Mesenteric fat pad (tissue), 1 donor: ENCODE data around the gene PCP4. TPM values are rescaled to one million over a fixed set of nuclear protein-coding genes. Genes with fewer than 3 reads are reported as not detected.

Source experiments
- DNase-seq: peaks from one replicate; pipeline ENCODE4 v3.0.0-alpha.2; 2020; ENCODE audit warnings: low spot score
- total RNA-seq: library from RNA; stranded (reverse); fragmentation: NEBNext Ultra II Directional; extraction: Animal tissue kit (Norgen Biotek cat#: 25700); gene quantifications from one replicate; pipeline ENCODE4 v1.2.1, GENCODE V29; 2021
- donor health status: DM: yes; HTN: yes; CAD: no.

Gene PCP4
- total RNA-seq, 1 donor from 2014 or later, result not detected

- DNase-seq, result no peak
Observed at GRCh38 chr21:39918558-39918957, 51.3 kb downstream of the PCP4 start.

GRCh38 chr21:39923476-39923875, 56.2 kb downstream of the PCP4 start:
- DNase-seq, result no peak

GRCh38 chr21:39924577-39925308, 57.5 kb downstream of the PCP4 start:
- no peak for DNase-seq

- DNase-seq, result no peak
Observed at GRCh38 chr21:39927304-39927886, 60.2 kb downstream of the PCP4 start.

GRCh38 chr21:39932335-39932734, 65.1 kb downstream of the PCP4 start:
- no peak for DNase-seq

GRCh38 chr21:39934895-39935294, 67.7 kb downstream of the PCP4 start:
- DNase-seq, result no peak

- no peak for DNase-seq
Observed at GRCh38 chr21:39935716-39936115, 68.5 kb downstream of the PCP4 start.

- no peak for DNase-seq
Observed at GRCh38 chr21:39938086-39938625, 70.9 kb downstream of the PCP4 start.

GRCh38 chr21:39946199-39946598, 79.0 kb downstream of the PCP4 start:
- DNase-seq, result no peak

GRCh38 chr21:39947031-39947430, 79.8 kb downstream of the PCP4 start:
- DNase-seq, result no peak

GRCh38 chr21:39951183-39952101, 84.2 kb downstream of the PCP4 start:
- DNase-seq, result no peak

GRCh38 chr21:39952265-39952664, 85.0 kb downstream of the PCP4 start:
- no peak for DNase-seq

- DNase-seq, result no peak
Observed at GRCh38 chr21:39954570-39954969, 87.3 kb downstream of the PCP4 start.

GRCh38 chr21:39955326-39955725, 88.1 kb downstream of the PCP4 start:
- DNase-seq, result no peak

GRCh38 chr21:39956586-39956985, 89.3 kb downstream of the PCP4 start:
- DNase-seq, result no peak

- no peak for DNase-seq
Observed at GRCh38 chr21:39958731-39959130, 91.5 kb downstream of the PCP4 start.

GRCh38 chr21:39961251-39961650, 94.0 kb downstream of the PCP4 start:
- DNase-seq, result no peak

GRCh38 chr21:39965026-39965425, 97.8 kb downstream of the PCP4 start:
- DNase-seq, result no peak

- DNase-seq, result no peak
Observed at GRCh38 chr21:39966786-39967185, 99.5 kb downstream of the PCP4 start.

GRCh38 chr21:39968010-39968409, 100.8 kb downstream of the PCP4 start:
- no peak for DNase-seq

- no peak for DNase-seq
Observed at GRCh38 chr21:39969691-39970364, 102.6 kb downstream of the PCP4 start.
